ENCODE measurements around the gene AMN. TPM values are rescaled to one million over a fixed set of nuclear protein-coding genes. Genes with fewer than 3 reads are reported as not detected.

The AMN gene
- total and polyA plus RNA-seq, 9 of the 15 experiments (the other 6 are each of a cell fraction or from before 2014, with no cell fraction given), result 0.04 to 0.14 TPM; not detected in 7

DNA sequence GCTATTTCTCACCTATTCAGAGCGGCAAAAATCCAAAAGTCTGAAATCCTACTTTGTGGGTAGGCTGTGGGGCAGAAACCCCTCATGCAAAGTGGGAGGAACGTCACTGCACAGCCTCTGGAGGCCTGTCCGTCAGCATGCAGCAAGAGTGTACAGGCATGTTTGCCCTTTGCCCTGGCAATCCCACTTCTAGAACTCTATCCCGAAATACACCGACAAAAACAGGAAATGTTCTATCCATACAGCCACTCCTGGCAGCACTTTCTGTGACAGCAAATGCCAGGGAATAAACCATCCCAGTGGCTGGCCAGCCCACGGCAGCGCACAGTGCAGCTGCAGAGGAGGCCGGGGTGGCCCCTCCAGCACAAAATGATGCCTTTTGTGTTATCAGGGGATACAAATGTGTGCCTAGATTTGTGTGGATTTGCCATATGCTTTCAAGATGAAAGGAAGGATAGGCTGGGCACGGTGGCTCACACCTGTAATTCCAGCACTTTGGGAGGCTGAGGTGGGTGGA, 39.7 kb downstream of the AMN start (continued):
- TF ChIP-seq, protein P1, sequence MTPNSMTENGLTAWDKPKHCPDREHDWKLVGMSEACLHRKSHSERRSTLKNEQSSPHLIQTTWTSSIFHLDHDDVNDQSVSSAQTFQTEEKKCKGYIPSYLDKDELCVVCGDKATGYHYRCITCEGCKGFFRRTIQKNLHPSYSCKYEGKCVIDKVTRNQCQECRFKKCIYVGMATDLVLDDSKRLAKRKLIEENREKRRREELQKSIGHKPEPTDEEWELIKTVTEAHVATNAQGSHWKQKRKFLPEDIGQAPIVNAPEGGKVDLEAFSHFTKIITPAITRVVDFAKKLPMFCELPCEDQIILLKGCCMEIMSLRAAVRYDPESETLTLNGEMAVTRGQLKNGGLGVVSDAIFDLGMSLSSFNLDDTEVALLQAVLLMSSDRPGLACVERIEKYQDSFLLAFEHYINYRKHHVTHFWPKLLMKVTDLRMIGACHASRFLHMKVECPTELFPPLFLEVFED (CRISPR knock-in tag; conservative IDR thresholded peaks at IDR 0.05), result no peak
- no peak for TF ChIP-seq NCOR1 (IDR thresholded peaks at IDR 0.05)
- TF ChIP-seq MEF2A (IDR thresholded peaks at IDR 0.05; ENCODE audit: control insufficient read depth, low read depth, low read length), result no peak
- TF ChIP-seq PCBP2 (IDR thresholded peaks at IDR 0.05; ENCODE audit: low read depth, low read length, poor library complexity, severe bottlenecking), result no peak
- TF ChIP-seq POU5F1 (IDR thresholded peaks at IDR 0.05; ENCODE audit: borderline replicate concordance, low read depth, low read length, partially characterized antibody), result no peak
- TF ChIP-seq E2F1 (CRISPR knock-in tag; IDR thresholded peaks at IDR 0.05), result no peak

DNA sequence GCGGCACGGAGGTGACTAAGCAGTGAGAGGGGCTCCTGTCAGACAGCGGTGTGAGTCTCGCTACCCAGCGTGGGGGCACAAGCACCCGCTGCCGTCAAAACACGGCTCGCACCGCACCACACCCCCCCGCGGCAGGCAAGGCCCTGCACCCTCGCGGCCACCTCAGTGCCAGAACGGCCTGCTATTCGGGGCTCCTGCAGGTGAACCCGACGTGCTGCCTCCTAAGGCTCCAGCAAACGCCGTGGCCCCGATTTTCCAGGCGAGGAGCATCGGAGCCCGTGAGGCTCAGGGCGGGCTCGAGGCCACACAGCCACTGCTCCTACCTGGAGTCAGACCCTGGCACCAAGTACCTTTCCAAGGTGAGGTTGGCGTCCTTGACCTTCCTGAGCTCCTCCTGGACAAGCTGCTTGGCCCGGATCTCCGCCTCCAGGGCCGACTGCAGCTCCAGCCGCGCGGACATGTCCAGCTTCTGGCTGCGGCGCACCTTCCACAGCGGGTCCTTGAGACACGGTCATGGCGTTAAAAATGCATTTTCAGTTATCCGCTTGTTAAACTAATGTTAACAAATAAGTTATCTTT, 41.8 kb downstream of the AMN start:
- H3K36me3 ChIP-seq (ENCODE audit: control insufficient read depth, insufficient read depth, low read length), result peaks cover 43% of the 10 kb centered on the region; the same call in 2 of the 3 replicates
- no peak overlapping the region; a peak in 1 of 4 replicates for H3K9ac ChIP-seq (ENCODE audit: insufficient read depth in 1 of 2, low read depth in 2 of 2, low read length in 2 of 2)

More for the DNA sequence above, 41.8 kb downstream of the AMN start:
- 86% methylated on average over 14 of the region's 39 CpGs for WGBS (ENCODE audit: insufficient coverage, low coverage, missing lambda C conversion rate)
- peaks cover 0 to 5% of the 10 kb centered on the region in 2 experiments; a peak in 1 of 5 replicates for H3K4me1 ChIP-seq (replicated peaks in 1 of 2; ENCODE audit: control insufficient read depth in 2 of 2, insufficient read depth in 2 of 2, low read length in 2 of 2)
- TF ChIP-seq, protein P2, sequence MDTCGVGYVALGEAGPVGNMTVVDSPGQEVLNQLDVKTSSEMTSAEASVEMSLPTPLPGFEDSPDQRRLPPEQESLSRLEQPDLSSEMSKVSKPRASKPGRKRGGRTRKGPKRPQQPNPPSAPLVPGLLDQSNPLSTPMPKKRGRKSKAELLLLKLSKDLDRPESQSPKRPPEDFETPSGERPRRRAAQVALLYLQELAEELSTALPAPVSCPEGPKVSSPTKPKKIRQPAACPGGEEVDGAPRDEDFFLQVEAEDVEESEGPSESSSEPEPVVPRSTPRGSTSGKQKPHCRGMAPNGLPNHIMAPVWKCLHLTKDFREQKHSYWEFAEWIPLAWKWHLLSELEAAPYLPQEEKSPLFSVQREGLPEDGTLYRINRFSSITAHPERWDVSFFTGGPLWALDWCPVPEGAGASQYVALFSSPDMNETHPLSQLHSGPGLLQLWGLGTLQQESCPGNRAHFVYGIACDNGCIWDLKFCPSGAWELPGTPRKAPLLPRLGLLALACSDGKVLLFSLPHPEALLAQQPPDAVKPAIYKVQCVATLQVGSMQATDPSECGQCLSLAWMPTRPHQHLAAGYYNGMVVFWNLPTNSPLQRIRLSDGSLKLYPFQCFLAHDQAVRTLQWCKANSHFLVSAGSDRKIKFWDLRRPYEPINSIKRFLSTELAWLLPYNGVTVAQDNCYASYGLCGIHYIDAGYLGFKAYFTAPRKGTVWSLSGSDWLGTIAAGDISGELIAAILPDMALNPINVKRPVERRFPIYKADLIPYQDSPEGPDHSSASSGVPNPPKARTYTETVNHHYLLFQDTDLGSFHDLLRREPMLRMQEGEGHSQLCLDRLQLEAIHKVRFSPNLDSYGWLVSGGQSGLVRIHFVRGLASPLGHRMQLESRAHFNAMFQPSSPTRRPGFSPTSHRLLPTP (IDR thresholded peaks at IDR 0.05; ENCODE audit: borderline replicate concordance, extremely low read depth, insufficient read length), result no peak
- no peak for TF ChIP-seq CC2D1A (IDR thresholded peaks at IDR 0.05)
- in situ Hi-C loops (cut with MboI) (no loop called here), intact Hi-C loops (cut with micrococcal nuclease) (no loop called here)
- ChIA-PET CTCF (ENCODE audit: low intra/inter-chr PET ratio) (no interaction called here), POLR2A (no interaction called here)
- ATAC-seq, result no peak
- H3K4me3 ChIP-seq, result no peak overlapping the region
- no peak overlapping the region for H2AFZ ChIP-seq (ENCODE audit: low read depth, low read length)
- DNase-seq (ENCODE audit: extremely low read depth in 1 of 4, low spot score in 3 of 4), result no peak
- no peaks in the 10 kb centered on the region for H3K9me3 ChIP-seq (replicated peaks; ENCODE audit: control insufficient read depth, insufficient read depth, low read depth, low read length)
- BruUV-seq (replicated peaks), result no TSS peak
- no peak overlapping the region for H3K27ac ChIP-seq (ENCODE audit: extremely low read depth, low read depth, low read length)
- no peaks in the 10 kb centered on the region for H3K79me2 ChIP-seq (ENCODE audit: control insufficient read depth, insufficient read depth, low read length)
- no peaks in the 10 kb centered on the region for H3K9me1 ChIP-seq (ENCODE audit: control insufficient read depth, insufficient read depth, low read length)
- no peak for FAIRE-seq
- H4K20me1 ChIP-seq (replicated peaks; ENCODE audit: control insufficient read depth, insufficient read depth, low read length), result no peaks in the 10 kb centered on the region
- H3K27me3 ChIP-seq (ENCODE audit: control insufficient read depth in 2 of 2, insufficient read depth in 2 of 2, low read length in 2 of 2), result no peaks in the 10 kb centered on the region
- no peak overlapping the region for H3K4me2 ChIP-seq (ENCODE audit: insufficient read depth, low read length)
